ENCODE data around the gene UBE2E1. TPM values are rescaled to one million over a fixed set of nuclear protein-coding genes. Genes with fewer than 3 reads are reported as not detected.

UBE2E1 gene
- polyA plus RNA-seq, 4 donors: 52.4 to 102 (median 68.4) TPM

GRCh38 chr3:23859839-23860382 is 54.2 kb downstream of the UBE2E1 start:
- no peak for FAIRE-seq
- 87 to 91% (median 90%) methylated on average over 7 of the region's 7 CpGs for WGBS, 3 donors
- no peak overlapping the region for H3K27ac ChIP-seq (ENCODE audit: low read depth in 1 of 3, low read length in 2 of 3)

GRCh38 chr3:23861689-23862088 is 55.9 kb downstream of the UBE2E1 start:
- FAIRE-seq (no peak), DNase-seq (no peak)
- no peaks in the 10 kb centered on the region for H3K9me3 ChIP-seq (ENCODE audit: control insufficient read depth in 2 of 2, insufficient read depth in 1 of 2, low read depth in 1 of 2, low read length in 1 of 2)
- H3K27me3 ChIP-seq (ENCODE audit: control insufficient read depth in 3 of 3, insufficient read depth in 3 of 3, low read length in 3 of 3): no peaks in the 10 kb centered on the region
- peaks cover 0 to 24% (median 16%) of the 10 kb centered on the region in 3 donors for H3K4me1 ChIP-seq (ENCODE audit: control insufficient read depth in 3 of 3, insufficient read depth in 2 of 3, low read depth in 1 of 3, low read length in 2 of 3)
- 95 to 97% (median 95%) methylated on average over 9 of the region's 9 CpGs for WGBS, 3 donors
- H3K36me3 ChIP-seq (ENCODE audit: control insufficient read depth in 3 of 3, insufficient read depth in 2 of 3, low read depth in 1 of 3, low read length in 3 of 3): peaks cover 0 to 20% (median 0%) of the 10 kb centered on the region in 3 donors
- H3K4me3 ChIP-seq (ENCODE audit: low read depth in 1 of 3, low read length in 3 of 3): no peak overlapping the region
- no peak overlapping the region for H3K27ac ChIP-seq (ENCODE audit: low read depth in 1 of 3, low read length in 2 of 3)

More at GRCh38 chr3:23859839-23860382, 54.2 kb downstream of the UBE2E1 start:
- Histone ChIP-seq H3K4me1 (ENCODE audit: control insufficient read depth in 3 of 3, insufficient read depth in 2 of 3, low read depth in 1 of 3, low read length in 2 of 3) (peaks cover 0 to 12% (median 2%) of the 10 kb centered on the region in 3 donors), H3K9me3 (ENCODE audit: control insufficient read depth in 2 of 2, insufficient read depth in 1 of 2, low read depth in 1 of 2, low read length in 1 of 2) (no peaks in the 10 kb centered on the region), H3K4me3 (ENCODE audit: low read depth in 1 of 3, low read length in 3 of 3) (no peak overlapping the region), H3K27me3 (ENCODE audit: control insufficient read depth in 3 of 3, insufficient read depth in 3 of 3, low read length in 3 of 3) (no peaks in the 10 kb centered on the region), H3K36me3 (ENCODE audit: control insufficient read depth in 3 of 3, insufficient read depth in 2 of 3, low read depth in 1 of 3, low read length in 3 of 3) (peaks cover 0 to 12% (median 0%) of the 10 kb centered on the region in 3 donors)
- DNase-seq: no peak

- Histone ChIP-seq H3K36me3 (ENCODE audit: control insufficient read depth in 3 of 3, insufficient read depth in 2 of 3, low read depth in 1 of 3, low read length in 3 of 3) (peaks cover 0 to 20% (median 0%) of the 10 kb centered on the region in 3 donors), H3K27ac (ENCODE audit: low read depth in 1 of 3, low read length in 2 of 3) (no peak overlapping the region), H3K9me3 (ENCODE audit: control insufficient read depth in 2 of 2, insufficient read depth in 1 of 2, low read depth in 1 of 2, low read length in 1 of 2) (no peaks in the 10 kb centered on the region), H3K4me1 (ENCODE audit: control insufficient read depth in 3 of 3, insufficient read depth in 2 of 3, low read depth in 1 of 3, low read length in 2 of 3) (peaks cover 0 to 21% (median 16%) of the 10 kb centered on the region in 3 donors), H3K4me3 (ENCODE audit: low read depth in 1 of 3, low read length in 3 of 3) (no peak overlapping the region), H3K27me3 (ENCODE audit: control insufficient read depth in 3 of 3, insufficient read depth in 3 of 3, low read length in 3 of 3) (no peaks in the 10 kb centered on the region)
- FAIRE-seq (no peak), DNase-seq (no peak)
- 82 to 97% (median 96%) methylated on average over 1 of the region's 1 CpG for WGBS, 3 donors
These were observed 57.3 kb downstream of the UBE2E1 start for GRCh38 chr3:23863060-23863459.

GRCh38 chr3:23864931-23865330 is 59.2 kb downstream of the UBE2E1 start:
- FAIRE-seq (no peak), DNase-seq (no peak)
- Histone ChIP-seq H3K9me3 (ENCODE audit: control insufficient read depth in 2 of 2, insufficient read depth in 1 of 2, low read depth in 1 of 2, low read length in 1 of 2) (no peaks in the 10 kb centered on the region), H3K27ac (ENCODE audit: low read depth in 1 of 3, low read length in 2 of 3) (no peak overlapping the region), H3K36me3 (ENCODE audit: control insufficient read depth in 3 of 3, insufficient read depth in 2 of 3, low read depth in 1 of 3, low read length in 3 of 3) (peaks cover 0 to 20% (median 0%) of the 10 kb centered on the region in 3 donors), H3K4me3 (ENCODE audit: low read depth in 1 of 3, low read length in 3 of 3) (no peak overlapping the region), H3K4me1 (ENCODE audit: control insufficient read depth in 3 of 3, insufficient read depth in 2 of 3, low read depth in 1 of 3, low read length in 2 of 3) (peaks cover 0 to 16% (median 12%) of the 10 kb centered on the region in 3 donors), H3K27me3 (ENCODE audit: control insufficient read depth in 3 of 3, insufficient read depth in 3 of 3, low read length in 3 of 3) (no peaks in the 10 kb centered on the region)
- WGBS, 3 donors: 79 to 91% (median 87%) methylated on average over 1 of the region's 1 CpG

GRCh38 chr3:23865595-23866396 is 60.0 kb downstream of the UBE2E1 start:
- H3K27ac ChIP-seq (ENCODE audit: low read depth in 1 of 3, low read length in 2 of 3): peak overlapping the region in 1 of 3 donors; percentile 12
- DNase-seq: peak; percentile 9 to 59
- peaks cover 0 to 20% (median 0%) of the 10 kb centered on the region in 3 donors for H3K36me3 ChIP-seq (ENCODE audit: control insufficient read depth in 3 of 3, insufficient read depth in 2 of 3, low read depth in 1 of 3, low read length in 3 of 3)
- WGBS, 3 donors: 68 to 78% (median 72%) methylated on average over 6 of the region's 6 CpGs
- no peak for FAIRE-seq
- no peaks in the 10 kb centered on the region for H3K9me3 ChIP-seq (ENCODE audit: control insufficient read depth in 2 of 2, insufficient read depth in 1 of 2, low read depth in 1 of 2, low read length in 1 of 2)
- H3K4me3 ChIP-seq (ENCODE audit: low read depth in 1 of 3, low read length in 3 of 3): no peak overlapping the region
- peaks cover 0 to 16% (median 12%) of the 10 kb centered on the region in 3 donors for H3K4me1 ChIP-seq (ENCODE audit: control insufficient read depth in 3 of 3, insufficient read depth in 2 of 3, low read depth in 1 of 3, low read length in 2 of 3)
- no peaks in the 10 kb centered on the region for H3K27me3 ChIP-seq (ENCODE audit: control insufficient read depth in 3 of 3, insufficient read depth in 3 of 3, low read length in 3 of 3)

GRCh38 chr3:23867400-23867799 is 61.6 kb downstream of the UBE2E1 start:
- Histone ChIP-seq H3K4me3 (ENCODE audit: low read depth in 1 of 3, low read length in 3 of 3) (no peak overlapping the region), H3K27ac (ENCODE audit: low read depth in 1 of 3, low read length in 2 of 3) (no peak overlapping the region), H3K4me1 (ENCODE audit: control insufficient read depth in 3 of 3, insufficient read depth in 2 of 3, low read depth in 1 of 3, low read length in 2 of 3) (peaks cover 0 to 16% (median 12%) of the 10 kb centered on the region in 3 donors), H3K9me3 (ENCODE audit: control insufficient read depth in 2 of 2, insufficient read depth in 1 of 2, low read depth in 1 of 2, low read length in 1 of 2) (no peaks in the 10 kb centered on the region), H3K27me3 (ENCODE audit: control insufficient read depth in 3 of 3, insufficient read depth in 3 of 3, low read length in 3 of 3) (no peaks in the 10 kb centered on the region), H3K36me3 (ENCODE audit: control insufficient read depth in 3 of 3, insufficient read depth in 2 of 3, low read depth in 1 of 3, low read length in 3 of 3) (peaks cover 0 to 12% (median 0%) of the 10 kb centered on the region in 3 donors)
- DNase-seq (no peak), FAIRE-seq (no peak)
- WGBS, 3 donors: 76 to 92% (median 87%) methylated on average over 1 of the region's 1 CpG

GRCh38 chr3:23867838-23868237 is 62.1 kb downstream of the UBE2E1 start:
- Histone ChIP-seq H3K9me3 (ENCODE audit: control insufficient read depth in 2 of 2, insufficient read depth in 1 of 2, low read depth in 1 of 2, low read length in 1 of 2) (no peaks in the 10 kb centered on the region), H3K27ac (ENCODE audit: low read depth in 1 of 3, low read length in 2 of 3) (no peak overlapping the region), H3K4me1 (ENCODE audit: control insufficient read depth in 3 of 3, insufficient read depth in 2 of 3, low read depth in 1 of 3, low read length in 2 of 3) (peaks cover 0 to 16% (median 12%) of the 10 kb centered on the region in 3 donors), H3K27me3 (ENCODE audit: control insufficient read depth in 3 of 3, insufficient read depth in 3 of 3, low read length in 3 of 3) (no peaks in the 10 kb centered on the region), H3K36me3 (ENCODE audit: control insufficient read depth in 3 of 3, insufficient read depth in 2 of 3, low read depth in 1 of 3, low read length in 3 of 3) (peaks cover 0 to 12% (median 0%) of the 10 kb centered on the region in 3 donors), H3K4me3 (ENCODE audit: low read depth in 1 of 3, low read length in 3 of 3) (no peak overlapping the region)
- no peak for FAIRE-seq
- DNase-seq: no peak
- 85 to 94% (median 90%) methylated on average over 1 of the region's 1 CpG for WGBS, 3 donors

- Histone ChIP-seq H3K36me3 (ENCODE audit: control insufficient read depth in 3 of 3, insufficient read depth in 2 of 3, low read depth in 1 of 3, low read length in 3 of 3) (peaks cover 0 to 6% (median 0%) of the 10 kb centered on the region in 3 donors), H3K27me3 (ENCODE audit: control insufficient read depth in 3 of 3, insufficient read depth in 3 of 3, low read length in 3 of 3) (no peaks in the 10 kb centered on the region), H3K4me3 (ENCODE audit: low read depth in 1 of 3, low read length in 3 of 3) (no peak overlapping the region), H3K27ac (ENCODE audit: low read depth in 1 of 3, low read length in 2 of 3) (no peak overlapping the region), H3K4me1 (ENCODE audit: control insufficient read depth in 3 of 3, insufficient read depth in 2 of 3, low read depth in 1 of 3, low read length in 2 of 3) (peaks cover 0 to 12% (median 11%) of the 10 kb centered on the region in 3 donors), H3K9me3 (ENCODE audit: control insufficient read depth in 2 of 2, insufficient read depth in 1 of 2, low read depth in 1 of 2, low read length in 1 of 2) (no peaks in the 10 kb centered on the region)
- 87 to 92% (median 92%) methylated on average over 4 of the region's 4 CpGs for WGBS, 3 donors
- FAIRE-seq: no peak
- peak in 1 of 2 donors; percentile 19 for DNase-seq
These were observed 64.4 kb downstream of the UBE2E1 start for GRCh38 chr3:23869977-23870662.

All from small intestine (tissue), 7 donors.